Activated gamma-delta T cell treated with Interleukin-2 at 50 U/mL for 16 hours (primary cell): ENCODE data around the gene SULT4A1.

Experiments
- DNase-seq: peaks from one replicate; pipeline ENCODE4 v3.0.0-alpha.2; 2020

SULT4A1 gene

DNA sequence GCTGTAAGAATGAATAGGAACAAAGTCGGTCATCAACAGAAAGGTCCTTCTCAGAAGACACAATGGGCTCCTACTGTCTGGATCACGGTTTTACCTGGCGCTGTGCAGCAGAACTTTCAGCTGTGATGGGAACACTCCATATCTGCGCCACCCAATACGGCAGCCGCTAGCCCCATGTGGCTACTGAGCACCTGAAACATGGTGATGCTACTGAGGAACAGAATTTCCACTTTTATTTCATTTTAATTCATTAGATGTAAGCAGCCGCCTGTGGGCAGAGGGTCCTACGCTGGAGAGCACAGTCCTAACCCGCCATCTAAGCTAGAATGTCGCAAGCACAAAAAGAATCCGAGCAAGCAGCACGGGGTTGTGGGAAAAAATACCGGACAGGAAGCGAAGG is 2.7 kb downstream of the SULT4A1 start:
- no peak for DNase-seq

DNA sequence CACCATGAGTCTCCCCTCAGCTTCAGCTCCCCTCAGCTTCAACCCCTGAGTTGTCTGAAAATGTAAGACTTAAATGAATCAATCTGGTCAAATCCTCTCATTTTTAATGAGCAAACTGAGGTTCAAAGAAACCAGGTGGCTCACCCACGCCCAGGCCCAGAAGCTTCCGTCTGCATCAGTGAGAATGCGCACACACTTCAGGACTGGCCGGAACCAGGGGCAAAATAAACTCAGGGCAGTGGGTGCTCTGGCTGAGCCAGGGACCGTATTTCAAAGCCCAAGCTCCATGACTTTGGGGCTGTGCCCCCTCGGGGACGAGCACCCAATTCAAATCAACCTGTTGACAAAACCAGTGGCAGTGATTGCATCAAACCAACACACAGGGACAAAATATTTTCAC is 3.1 kb downstream of the SULT4A1 start:
- no peak for DNase-seq

DNA sequence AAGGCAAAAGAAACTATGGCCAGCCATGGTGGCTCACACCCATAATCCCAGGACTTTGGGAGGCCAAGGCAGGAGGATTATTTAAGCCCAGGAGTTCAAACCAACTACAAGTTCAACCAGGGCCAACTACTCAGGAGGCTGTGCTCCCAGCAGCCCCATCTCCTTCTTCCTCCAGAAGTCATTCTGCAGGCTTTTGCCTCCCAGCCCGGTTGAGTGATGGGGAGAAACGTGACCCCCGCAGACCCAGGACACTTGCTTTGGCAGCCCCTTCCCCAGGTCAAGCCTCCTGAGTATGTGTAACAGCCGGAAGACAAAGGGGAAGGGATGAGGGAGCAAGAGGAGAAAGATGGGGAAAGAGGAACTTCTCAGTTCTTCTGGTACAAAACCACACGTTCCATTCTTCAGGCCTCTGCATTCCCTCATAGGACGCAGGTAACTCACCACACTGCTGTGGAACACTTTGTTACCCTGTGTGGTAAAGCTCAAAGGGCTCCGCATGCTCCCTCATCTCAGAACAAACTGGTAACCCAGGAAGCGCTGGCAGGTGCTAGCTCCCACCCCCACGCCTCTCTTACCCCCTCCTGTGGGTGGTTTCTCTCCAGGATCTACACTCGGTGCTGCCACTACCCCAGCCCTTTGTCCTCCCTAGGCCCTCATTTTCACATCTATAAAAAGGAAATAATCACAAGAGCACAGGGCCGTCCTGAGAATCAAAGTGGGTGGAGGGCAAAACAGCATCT is 4.0 kb downstream of the SULT4A1 start:
- DNase-seq: no peak

DNA sequence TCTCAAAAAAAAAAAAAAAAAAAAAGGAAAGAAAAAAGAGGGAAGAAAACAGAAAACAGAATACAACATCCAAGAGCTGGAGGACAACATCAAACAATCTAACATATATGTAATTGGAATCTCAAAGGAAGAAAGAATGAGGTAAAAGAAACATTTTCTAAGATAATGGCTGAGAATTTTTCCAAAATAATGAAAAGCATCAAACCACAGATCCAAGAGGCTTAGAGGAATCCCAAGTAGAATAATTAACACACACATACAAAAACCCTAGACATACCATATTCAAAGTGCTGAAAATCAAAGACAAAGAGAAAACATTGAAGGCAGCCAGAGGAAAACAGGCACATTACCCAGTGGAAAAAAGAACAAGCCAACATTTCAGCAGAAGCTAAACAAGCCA is 4.9 kb downstream of the SULT4A1 start:
- no peak for DNase-seq

DNA sequence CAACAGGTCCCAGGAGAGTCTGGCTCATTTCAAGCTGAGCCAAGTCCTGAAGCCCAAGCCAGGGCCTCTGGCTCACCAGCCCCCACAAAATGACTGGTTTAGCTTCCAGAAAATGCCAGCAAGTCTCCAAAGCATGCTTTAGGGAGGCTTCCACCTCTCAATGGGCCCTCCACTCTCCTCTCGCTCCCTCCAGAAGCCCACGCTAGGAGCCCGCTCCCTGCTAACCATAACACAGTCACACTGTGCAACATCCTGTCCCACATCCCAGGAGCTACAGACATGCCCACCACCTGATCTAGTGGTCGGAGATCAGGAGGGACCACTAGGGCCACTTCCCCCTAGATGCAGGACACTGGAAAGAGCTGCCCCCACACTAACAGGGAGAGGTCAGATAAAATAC is 6.9 kb downstream of the SULT4A1 start:
- DNase-seq: no peak

DNA sequence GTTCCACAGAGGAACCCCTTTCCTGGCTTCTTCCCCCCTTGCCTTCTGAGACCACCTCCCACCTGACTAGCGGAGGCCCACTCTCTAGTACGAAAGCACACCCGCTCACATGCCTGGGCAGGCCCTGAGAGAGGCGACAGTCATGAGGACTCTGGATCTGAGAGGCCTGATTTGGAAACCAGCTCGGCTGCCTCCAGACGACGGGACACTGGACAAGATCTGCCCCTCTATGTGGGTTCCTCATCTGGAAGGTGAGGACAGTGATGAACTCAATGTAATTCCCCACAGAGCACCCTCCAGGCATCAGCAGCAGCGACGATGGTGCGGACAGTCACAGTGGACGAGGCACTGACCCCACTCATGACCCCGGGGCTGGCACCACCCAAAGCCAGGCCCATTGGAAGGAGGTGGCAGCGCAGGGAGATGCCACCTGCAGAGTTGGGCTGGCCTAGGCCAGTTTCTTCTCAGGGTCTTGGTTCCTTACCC is 7.5 kb downstream of the SULT4A1 start:
- DNase-seq: no peak

DNA sequence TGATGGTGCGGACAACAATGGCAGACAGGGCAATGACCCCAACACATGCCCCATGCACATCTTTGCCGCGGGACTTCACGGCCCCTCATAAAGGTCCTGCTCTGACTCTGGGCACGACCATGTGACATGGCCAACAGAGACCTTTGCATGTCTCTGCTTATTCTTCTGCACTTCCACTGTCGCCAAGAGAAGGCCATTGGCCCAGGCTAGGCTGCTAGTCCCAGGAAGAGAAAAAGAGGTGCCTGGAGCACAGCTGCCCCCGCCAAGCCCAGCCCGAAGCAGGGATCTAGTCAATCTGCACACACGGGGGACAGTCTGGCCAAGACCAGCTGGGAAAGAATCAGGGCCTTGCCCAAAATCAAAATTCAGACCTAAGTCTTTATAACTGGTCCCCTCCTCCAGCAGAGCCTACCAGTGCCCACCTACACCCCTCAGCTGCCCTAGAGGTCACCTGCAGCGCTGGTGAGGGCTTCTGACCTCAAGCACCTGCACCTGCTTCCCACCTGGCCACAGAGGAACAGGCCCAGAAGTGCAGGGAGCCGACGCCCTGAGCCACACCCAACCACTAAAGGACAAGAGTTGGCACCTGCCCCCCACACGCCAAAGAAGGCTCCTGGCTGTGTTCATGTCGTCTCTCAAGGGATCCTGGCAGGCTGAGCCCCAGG is 8.1 kb downstream of the SULT4A1 start:
- no peak for DNase-seq

DNA sequence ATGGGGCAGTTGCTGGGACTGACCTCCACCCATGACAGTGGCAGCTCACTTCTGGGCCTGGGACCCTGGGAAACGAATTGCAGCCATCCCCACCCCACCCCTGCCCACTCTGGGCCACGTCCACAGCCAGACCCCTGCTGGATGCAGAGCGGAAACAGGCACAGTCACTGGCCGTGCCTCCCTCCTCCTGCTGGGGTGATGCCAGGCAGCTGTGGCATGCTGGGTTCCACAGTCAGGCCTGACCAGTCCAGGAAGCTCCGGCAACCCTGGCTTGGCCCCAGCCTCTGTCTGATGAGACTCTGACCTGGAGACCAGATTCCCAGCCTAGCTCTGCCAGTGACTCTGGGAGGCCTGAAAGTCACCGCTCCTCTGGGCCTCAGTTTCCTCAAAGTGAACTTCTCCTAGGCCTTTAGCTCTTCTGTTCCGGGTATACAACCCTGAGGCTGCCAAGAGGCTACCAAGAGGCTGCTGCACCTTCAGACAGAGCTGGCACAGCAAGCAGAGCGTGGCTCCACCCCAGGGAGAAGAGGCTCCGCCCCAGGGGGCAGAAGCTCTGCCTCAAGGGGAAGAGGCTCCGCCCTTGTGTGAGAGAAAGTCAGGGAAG is 8.9 kb downstream of the SULT4A1 start:
- DNase-seq: no peak

DNA sequence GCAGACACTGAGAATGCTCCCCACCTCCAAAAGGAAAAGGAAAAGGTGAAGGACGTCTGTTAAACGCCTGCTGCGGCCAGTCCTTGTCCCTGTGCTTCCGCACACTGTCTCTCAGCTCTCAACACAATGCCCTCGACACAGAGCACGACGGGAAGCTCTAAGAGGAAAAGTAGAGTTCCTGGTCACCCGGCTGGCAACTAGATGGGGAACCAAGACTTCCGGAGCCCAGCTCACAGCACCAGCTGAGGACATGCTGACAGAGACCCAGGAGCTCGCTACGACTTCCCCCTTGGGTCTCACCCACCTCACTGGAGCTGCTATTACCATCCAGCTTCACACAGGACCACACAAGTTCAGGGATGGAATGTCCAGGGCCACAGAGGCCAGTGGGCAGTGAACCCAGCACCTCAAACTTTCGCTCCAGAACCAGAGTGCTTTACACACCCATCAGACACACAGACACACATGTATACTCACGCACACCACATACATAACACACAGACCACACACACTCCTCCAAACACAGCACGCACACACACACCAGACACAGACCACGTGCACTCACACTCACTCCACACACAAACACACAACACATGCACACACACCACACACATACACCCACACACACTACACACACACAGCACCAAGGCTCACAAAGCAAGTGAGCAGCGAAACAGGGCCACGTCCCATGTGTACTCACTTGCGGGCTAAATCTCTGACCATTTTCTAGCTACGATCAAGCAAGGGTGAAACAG is 9.6 kb downstream of the SULT4A1 start:
- no peak for DNase-seq

DNA sequence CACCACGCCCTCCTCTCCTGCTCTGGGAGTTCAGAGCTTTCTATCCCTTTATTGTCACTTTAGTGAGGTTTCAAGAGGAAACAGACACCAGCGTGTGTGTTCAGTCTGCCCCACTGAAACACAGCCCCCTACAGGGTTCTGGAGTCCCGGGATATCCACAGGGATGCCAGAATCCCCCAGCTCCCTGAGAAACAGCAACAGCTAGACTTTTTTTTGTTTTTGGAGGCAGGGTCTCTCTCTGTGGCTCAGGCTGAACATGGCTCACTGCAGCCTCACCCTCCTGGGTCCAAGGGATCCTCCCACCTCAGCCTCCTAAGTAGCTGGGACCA is 10.4 kb downstream of the SULT4A1 start:
- no peak for DNase-seq

DNA sequence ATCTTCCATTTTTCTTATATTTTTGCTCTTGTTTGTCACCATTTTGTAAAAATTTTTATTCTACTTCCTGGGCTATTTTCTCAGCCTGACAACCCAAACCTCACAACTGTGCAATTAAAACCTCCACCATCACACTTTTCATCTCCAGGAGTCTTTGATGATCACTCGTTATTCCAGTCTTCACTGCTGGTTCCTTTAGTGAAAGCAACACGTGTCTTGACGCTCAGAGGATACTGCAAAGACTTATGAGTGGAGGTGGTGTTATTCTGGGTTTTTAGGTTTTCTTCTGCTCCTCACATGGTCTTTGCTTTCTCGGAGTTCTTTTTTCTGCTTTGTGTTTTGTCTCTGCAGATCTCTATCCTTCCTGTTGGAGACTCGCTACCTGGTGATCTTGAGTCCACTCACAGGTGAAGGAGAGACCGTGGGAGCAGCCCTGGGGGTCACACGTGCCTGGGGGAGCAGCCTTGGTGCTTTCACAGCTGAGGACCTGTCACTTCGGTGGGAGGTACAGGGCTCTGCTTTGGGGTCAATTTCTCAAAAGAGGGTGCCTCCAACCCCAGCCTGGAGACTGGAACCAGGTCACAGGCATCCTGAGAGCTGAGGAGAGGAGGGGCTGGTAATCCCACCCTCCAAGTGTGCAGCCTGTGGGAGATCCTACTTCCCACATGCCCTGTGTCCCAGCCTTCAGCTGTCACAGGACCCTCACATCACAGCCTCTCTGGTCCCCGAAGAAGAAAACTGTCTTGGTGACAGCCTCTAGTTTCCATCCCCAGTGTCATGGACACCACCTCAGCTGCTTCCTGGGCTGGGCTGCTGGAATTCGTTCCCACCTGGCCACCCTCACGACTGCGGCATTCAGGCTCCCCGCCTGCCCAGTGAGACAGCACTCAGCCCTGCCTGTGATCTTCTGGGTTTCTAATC is 11.0 kb downstream of the SULT4A1 start:
- DNase-seq: no peak

DNA sequence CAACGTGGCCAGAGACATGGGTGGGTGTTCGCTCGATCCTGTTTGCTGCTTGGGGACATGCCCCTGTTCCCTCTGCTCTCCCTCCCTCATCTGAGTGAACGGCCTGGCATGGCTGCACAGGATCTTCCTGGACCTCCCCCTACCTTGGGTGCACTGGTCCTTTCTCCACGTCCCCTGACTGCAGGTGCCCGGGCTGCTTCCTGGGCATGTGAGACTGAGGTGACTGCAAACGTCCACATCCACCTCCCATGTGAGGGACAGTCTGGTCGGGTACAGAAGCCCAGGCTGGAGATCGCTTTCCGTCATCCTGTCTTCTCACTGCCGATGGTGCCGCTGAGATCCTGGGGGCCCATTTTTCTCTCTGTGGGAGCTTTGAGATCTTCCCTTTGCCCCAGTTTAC is 11.8 kb downstream of the SULT4A1 start:
- no peak for DNase-seq

DNA sequence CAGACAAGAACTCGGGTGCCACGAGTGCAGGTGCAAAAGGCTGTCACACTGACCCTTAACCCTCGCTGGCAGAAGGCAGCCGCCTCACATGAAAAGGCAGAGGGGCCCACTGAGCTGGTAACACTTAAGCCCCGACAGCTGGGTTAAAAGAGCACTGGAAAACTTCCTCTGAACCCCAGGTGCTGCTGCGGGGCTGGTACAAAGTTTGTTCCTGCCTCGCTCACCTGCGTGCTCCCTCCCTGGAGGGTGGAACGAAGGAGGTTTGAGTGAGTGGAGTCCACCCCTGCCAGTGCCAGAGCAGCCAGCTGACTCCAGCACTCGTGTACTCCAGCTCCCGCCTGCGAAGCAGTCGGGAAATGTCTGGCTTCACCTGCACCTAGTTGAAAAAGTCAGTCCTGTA is 12.6 kb downstream of the SULT4A1 start:
- no peak for DNase-seq

DNA sequence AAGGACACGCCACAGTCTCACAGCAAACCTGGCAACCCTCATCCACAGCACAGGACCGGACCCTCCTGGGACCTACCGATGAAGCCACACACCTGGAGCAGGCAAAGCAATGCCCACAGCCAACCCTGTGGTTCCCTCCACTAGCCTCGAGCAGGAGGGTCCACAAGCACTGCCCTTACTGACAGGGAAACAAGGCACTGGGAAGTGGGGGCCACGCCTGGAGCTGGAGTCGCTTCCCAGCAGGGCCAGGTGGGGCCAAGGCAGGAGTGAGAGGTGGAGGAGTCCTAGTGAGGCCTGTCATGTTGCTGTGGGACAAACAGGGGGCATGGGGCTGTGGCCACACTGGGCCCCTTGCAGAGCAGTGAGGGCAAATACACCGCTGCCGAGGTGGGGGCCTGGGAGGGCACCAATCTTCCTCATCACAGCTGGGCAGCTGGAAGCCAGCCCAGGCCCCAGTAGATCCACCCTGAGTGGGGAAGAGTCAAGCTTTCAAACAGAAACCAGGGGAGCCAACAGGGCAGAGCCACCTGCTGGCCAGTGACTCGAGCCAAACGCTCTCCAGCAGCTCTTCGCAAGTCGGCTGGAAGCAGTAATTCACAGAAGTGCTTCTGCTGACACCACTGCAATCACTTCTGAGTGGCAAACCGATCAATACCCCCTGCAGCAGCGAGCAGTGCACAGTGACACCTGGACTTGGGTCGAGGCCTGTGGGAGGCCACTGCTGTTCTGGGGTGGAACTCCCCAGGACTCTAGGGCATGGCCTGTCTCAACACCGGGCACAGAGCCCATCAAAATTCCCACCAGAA is 13.7 kb downstream of the SULT4A1 start:
- no peak for DNase-seq

DNA sequence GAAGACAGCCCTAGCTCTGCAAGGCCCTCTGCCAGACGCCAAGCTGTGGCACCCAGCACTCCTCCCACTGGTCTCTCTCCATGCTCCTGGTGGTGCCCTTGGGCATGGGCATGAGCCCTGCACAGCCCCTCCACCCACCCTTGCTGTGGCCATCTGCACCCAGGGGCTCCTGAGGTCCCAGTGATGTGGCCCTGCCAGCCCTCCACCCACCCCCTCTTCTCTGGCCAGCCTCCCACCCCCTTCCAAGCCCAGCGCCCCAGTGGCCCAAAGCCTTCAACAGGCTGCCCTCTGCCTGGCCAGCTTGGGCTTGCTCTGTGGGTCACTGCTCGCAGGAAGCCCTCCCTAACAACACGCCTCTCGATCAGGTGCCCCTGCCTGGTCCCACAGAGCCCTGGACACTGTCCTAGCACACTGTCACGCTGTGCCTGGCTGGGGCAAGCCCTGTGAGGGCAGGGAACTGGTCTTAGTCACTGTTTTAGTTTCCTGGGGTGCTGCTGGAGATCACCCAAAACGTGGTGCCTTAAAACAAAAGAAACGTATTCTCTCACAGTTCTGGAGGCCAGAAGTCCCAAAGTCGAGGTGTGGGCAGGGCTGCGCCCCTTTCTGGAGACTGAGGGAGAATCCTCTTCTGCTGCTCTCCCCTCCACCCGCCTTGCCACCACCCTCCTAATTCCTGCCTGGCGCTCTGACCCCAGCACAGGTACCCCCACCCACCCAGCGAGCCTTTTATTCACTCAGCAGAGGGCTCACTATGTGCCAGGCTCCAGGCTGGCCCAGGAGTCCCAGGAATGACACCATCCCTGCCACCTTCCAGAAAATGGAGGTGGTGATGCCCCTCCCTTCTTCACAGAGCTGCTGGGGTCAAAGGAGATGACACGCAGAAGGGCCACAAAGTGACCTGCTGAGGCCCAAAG is 14.7 kb downstream of the SULT4A1 start:
- DNase-seq: no peak

DNA sequence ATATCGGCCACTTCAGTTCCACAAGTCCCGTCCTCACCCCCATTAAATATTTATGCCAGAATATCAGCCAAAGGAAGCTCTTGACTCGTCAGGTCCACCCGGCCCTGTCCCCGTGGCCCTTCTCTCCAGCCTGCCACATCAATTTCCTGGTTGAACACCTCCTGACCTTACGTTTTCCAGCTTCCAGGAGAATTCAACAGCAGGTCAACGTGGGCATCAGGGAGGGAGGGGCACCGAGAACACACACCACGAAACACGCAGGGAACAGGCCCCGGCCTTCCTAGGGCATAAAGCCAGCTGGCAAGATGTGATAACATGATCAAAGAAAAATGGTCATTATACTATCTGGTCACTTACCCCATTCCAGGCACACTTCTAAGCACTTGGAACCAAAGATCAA is 15.3 kb downstream of the SULT4A1 start:
- DNase-seq: no peak

DNA sequence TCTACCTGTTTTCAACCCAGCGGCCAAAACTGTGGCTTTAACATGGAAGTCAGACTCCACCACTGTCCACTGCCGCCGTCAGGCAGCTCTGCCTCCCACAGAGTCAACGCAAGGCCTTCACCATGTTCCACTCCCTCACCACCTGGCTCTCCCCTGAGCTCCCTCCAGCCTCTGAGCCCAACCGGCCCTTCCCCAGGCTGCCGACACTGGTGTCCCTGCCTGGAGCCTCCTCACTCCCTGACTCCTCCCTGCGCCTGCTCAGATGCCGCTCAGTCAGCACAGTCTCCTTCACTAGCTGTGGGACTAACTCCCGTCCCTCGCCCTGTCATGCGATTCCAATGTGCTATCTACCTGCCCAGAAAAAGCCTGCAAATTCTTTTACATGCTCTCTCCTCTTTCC is 16.3 kb downstream of the SULT4A1 start:
- DNase-seq: no peak

DNA sequence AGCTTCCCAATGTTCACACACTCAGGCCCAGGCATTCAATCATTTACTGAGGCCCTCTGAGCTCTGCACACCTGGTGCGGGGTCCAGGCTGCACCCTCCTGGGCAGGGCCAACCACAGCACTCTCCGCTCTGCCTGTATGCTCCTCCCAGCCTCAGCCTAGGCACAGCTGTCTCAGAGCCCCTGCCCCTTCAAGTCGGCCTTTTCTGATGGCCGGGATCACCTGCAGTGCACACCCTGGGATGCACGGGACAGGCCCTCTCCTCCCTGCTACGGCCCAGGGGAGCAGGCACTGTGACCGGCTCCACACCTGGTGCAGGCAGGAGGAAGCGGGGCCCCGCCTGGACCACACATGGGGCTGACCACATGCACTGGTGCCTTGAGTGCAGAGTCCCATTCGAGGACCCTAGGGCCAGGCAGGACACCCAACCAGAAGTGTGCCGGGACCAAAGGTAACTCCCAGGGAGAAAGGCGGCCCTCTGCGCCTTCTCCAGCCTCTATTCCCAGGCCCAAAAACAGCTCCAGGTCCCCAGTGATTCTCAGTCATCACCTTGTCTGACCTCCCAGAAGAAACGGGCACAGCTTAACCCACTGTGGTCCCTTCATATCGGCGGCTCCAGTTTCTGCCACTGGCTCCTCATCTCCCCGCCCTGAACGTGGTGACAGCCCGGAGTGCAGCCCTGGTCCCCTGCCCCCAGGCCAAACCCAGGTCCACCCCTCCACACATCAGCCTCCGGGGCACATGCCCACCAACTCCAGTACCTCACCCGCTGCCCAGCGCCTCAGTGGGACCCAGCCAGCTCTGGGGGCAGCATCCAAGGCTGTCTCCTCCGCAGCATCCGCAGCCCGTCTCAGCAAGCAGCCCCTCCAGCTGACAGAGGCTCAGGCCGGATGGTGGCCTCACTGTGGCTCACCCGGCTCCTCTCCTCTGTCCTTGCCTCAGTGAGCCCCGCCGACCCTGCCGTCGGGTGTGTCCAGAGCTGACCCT is 17.5 kb downstream of the SULT4A1 start:
- no peak for DNase-seq
